Large intestine (tissue), 3 donors: ENCODE measurements around the gene SMPX. TPM values are rescaled to one million over a fixed set of nuclear protein-coding genes. Genes with fewer than 3 reads are reported as not detected.

Experiments
- DNase-seq, 2 donors: peaks; one replicate each; pipeline versions ENCODE4 v3.0.0 to v3.0.0-alpha.2; 2013
- H3K27ac ChIP-seq: one replicate; pipeline ENCODE4 v1.5.1; 2013; ENCODE audit warnings: low read length
- H3K27me3 ChIP-seq: 2 replicates; pipeline ENCODE4 v1.6.1; 2013; ENCODE audit warnings: low read length; ENCODE audit not compliant: control insufficient read depth, insufficient read depth
- H3K36me3 ChIP-seq: 2 replicates; pipeline ENCODE4 v1.6.1; 2013; ENCODE audit warnings: low read length; ENCODE audit not compliant: control insufficient read depth, insufficient read depth
- H3K4me1 ChIP-seq: one replicate; pipeline ENCODE4 v1.6.1; 2013; ENCODE audit warnings: low read length; ENCODE audit not compliant: control insufficient read depth, insufficient read depth
- H3K4me3 ChIP-seq: one replicate; pipeline ENCODE4 v1.5.1; 2013; ENCODE audit warnings: low read length
- H3K9me3 ChIP-seq: one replicate; pipeline ENCODE4 v1.6.1; 2013; ENCODE audit warnings: mild to moderate bottlenecking, low read depth, low read length, moderate library complexity; ENCODE audit not compliant: control insufficient read depth
- WGBS: methylation state at CpG from one replicate; pipeline ENCODE4 v1.1.5; 2013; ENCODE audit warnings: low lambda C conversion rate; ENCODE audit not compliant: insufficient coverage; 5-methylcytosine and 5-hydroxymethylcytosine counted together
- polyA plus RNA-seq: library from polyadenylated mRNA; unstranded; fragments of 120-200 nt; gene quantifications from one replicate; pipeline ENCODE4 v1.2.1, GENCODE V29; 2013

The SMPX gene
- polyA plus RNA-seq, 1 donor: 4.9 TPM

DNA sequence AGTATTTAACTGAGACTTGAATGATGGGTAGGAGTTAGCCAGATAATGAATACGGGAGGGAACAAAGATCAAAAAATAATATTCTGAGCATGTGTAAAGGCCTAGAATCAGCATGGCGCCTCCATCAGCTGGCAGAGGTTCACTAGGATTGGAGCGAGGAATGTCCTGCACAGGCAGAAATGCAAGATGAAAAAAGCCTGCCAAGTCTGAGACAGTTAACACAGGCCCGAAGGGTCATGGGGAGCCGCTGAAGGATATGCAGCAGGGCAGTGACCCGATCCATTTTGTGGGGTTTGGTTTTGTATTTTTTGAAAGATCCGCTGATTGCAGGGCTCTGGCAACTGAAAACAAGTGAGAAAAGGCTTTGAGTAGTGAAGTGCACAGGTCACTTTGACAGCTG, 40.1 kb downstream of the SMPX start:
- Histone ChIP-seq H3K36me3 (no peaks in the 10 kb centered on the region), H3K4me1 (no peaks in the 10 kb centered on the region)
- WGBS: no CpG with 5 or more reads among the region's 7 CpGs

DNA sequence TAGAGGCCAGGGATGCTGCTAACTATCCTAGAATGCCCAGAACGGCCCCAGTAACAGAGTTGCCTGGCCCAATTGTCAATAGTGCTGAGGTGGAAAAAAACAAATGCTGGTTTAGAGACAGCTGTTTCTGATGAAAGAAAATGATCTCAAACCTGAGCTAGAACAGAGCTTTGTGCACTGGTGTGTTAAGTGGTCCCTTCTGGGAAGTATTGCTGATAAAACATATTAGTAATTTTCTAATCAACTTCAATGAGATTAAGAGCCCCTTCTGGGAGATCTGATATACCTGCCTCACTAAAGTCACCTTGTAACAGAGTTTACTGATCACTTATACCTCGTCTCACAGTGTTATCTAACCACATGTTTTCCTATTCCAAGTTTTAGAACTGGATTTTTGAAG, 42.1 kb downstream of the SMPX start:
- DNase-seq: no peak
- Histone ChIP-seq H3K36me3 (no peaks in the 10 kb centered on the region), H3K27ac (no peak overlapping the region), H3K4me3 (no peak overlapping the region), H3K9me3 (no peaks in the 10 kb centered on the region), H3K27me3 (no peaks in the 10 kb centered on the region), H3K4me1 (no peaks in the 10 kb centered on the region)
- WGBS: no CpG with 5 or more reads among the region's 2 CpGs

More for the DNA sequence above, 40.1 kb downstream of the SMPX start:
- H3K9me3 ChIP-seq: no peaks in the 10 kb centered on the region
- H3K4me3 ChIP-seq: no peak overlapping the region
- DNase-seq: no peak
- no peaks in the 10 kb centered on the region for H3K27me3 ChIP-seq
- no peak overlapping the region for H3K27ac ChIP-seq

DNA sequence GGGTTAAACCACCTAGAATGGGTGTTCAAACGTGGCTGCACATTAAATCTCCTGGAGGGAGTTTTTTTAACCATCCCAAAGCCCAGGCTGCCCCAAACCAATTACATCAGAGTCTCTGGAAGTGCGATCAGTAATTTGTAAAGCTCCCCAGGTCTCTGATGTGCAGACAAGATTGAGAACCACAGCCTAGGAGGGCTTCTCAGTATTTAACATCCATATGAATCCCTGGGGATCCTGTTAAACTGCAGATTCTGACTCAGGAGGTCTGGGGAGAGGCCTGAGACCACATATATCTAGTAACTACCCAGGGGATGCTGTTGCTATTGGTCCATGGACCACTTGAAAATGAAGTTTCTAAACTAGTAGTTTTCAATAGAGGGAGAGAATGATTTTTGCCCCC, 42.6 kb downstream of the SMPX start:
- no peak for DNase-seq
- no peaks in the 10 kb centered on the region for H3K36me3 ChIP-seq
- WGBS: no CpG with 5 or more reads among the region's 2 CpGs
- no peak overlapping the region for H3K27ac ChIP-seq
- H3K9me3 ChIP-seq: no peaks in the 10 kb centered on the region
- H3K27me3 ChIP-seq: no peaks in the 10 kb centered on the region
- H3K4me3 ChIP-seq: no peak overlapping the region
- H3K4me1 ChIP-seq: no peaks in the 10 kb centered on the region

DNA sequence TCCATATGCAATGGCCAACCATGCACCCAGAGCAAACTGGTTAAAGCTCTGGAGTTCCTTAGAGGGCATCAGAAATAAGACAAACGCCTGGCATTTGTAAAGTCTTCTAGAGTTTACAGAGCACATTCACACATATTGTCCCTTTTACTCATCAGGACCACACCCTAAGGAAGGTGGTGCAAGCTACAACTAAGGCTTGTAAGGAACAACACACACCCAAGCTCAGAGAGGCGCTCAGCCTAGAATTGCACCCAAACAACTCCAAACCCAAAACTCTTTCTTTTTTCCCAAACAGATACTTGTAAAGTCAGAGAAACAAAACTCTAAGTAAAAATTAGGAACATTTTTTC, 46.1 kb downstream of the SMPX start:
- Histone ChIP-seq H3K36me3 (no peaks in the 10 kb centered on the region), H3K27ac (no peak overlapping the region)
- no CpG with 5 or more reads among the region's 2 CpGs for WGBS

DNA sequence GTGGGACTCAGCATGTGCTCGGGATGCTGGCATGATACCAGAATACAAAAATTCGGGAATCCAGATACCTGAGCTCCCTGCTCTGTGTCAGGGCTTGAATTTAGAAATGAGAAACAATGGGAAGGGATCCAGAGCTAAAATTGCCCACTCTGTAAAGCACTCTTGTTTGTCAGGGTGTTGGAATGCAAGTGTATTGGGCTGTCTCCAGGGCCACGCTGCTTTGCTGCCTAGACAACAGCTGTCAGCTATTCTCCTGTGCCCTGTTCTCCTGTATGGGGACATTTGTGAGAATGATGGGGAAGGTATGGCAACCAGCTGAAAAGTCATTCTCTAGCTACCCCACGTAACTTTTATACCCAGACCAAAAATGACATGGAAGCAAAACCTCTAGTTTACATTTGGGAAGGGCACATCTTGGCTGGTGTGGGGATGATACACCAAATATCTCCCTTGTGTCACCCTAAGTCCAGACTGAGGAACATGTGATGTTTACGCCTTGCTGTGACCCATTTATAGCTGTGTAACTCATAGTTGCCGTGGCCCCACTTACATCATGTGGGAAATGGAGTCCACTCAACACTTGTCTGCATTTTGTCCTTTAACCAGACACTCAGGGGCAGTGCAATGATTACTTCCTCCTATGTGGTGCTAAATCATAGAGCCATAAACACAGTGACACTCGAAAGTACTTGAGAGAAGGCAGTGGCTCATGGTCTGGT, 46.6 kb downstream of the SMPX start:
- no peak for DNase-seq
- Histone ChIP-seq H3K4me3 (no peak overlapping the region), H3K9me3 (no peaks in the 10 kb centered on the region), H3K36me3 (no peaks in the 10 kb centered on the region), H3K4me1 (no peaks in the 10 kb centered on the region), H3K27ac (no peak overlapping the region), H3K27me3 (no peaks in the 10 kb centered on the region)
- WGBS: no CpG with 5 or more reads among the region's 7 CpGs

More for the DNA sequence above, 46.1 kb downstream of the SMPX start:
- Histone ChIP-seq H3K4me3 (no peak overlapping the region), H3K4me1 (no peaks in the 10 kb centered on the region), H3K27me3 (no peaks in the 10 kb centered on the region), H3K9me3 (no peaks in the 10 kb centered on the region)
- no peak for DNase-seq

DNA sequence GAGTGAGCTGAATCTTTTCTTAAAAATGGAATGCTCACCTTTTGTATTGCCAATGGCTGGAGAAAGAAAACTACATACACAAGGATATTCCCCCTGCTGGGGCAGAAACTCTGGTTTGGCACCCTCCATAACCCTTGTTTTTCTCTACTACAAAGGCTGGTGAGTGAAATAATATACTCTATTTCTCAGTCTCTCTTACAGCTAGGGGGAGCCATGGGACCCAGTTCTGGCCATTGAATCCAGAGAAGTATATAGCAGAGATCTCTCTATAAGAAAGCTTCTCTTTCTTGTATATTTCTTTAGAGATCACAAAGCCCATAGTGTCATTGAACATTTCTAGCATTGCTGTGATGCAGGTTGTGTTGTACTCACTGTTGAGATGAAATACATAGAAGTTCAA, 49.8 kb downstream of the SMPX start:
- Histone ChIP-seq H3K27ac (no peak overlapping the region), H3K4me1 (no peaks in the 10 kb centered on the region), H3K4me3 (no peak overlapping the region), H3K9me3 (no peaks in the 10 kb centered on the region), H3K27me3 (no peaks in the 10 kb centered on the region), H3K36me3 (no peaks in the 10 kb centered on the region)
- DNase-seq: no peak

DNA sequence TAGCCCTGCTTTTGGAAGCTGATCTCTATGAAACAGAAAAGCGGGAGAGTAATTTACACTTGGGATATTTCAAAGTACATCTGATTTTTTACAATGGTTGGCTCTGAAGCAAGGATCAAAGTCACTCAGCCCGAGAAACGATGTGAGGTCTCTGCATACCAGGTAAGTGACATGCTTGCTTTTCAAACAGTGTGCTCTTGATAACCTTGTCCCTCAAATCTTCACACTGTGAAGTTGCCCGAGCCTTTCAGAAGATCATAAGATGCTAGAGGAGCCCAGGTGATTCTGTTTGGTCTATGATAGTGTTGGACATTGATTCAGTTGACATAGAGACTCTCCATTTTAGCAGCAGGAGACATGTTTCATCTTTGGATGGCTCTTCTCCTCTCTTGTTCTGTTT, 52.7 kb downstream of the SMPX start:
- DNase-seq: peak in 1 of 2 donors; percentile 2
- H3K36me3 ChIP-seq: no peaks in the 10 kb centered on the region
- H3K27ac ChIP-seq: no peak overlapping the region
- H3K9me3 ChIP-seq: no peaks in the 10 kb centered on the region
- WGBS: no CpG with 5 or more reads among the region's 4 CpGs
- no peak overlapping the region for H3K4me3 ChIP-seq
- H3K27me3 ChIP-seq: no peaks in the 10 kb centered on the region
- no peaks in the 10 kb centered on the region for H3K4me1 ChIP-seq

DNA sequence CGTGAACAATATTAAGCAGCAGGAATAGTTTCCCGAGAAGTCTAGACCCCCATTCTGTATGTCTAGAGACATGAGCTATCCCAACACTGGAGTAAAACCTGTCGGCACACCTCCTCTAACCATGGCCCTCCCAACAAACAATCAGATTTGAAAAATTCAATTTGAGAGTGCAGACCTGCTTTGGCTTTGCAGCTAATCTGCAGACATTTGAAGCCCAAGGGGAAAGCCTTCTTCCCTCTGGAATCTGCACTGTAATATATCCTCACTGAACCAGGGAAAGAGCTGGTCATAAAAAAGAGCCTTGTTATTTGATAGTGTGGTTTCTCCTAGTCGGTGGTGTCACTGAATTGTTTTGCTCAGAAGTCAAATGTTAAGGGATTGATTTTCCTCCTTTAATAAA, 55.2 kb downstream of the SMPX start:
- Histone ChIP-seq H3K27me3 (no peaks in the 10 kb centered on the region), H3K36me3 (no peaks in the 10 kb centered on the region), H3K9me3 (no peaks in the 10 kb centered on the region), H3K27ac (no peak overlapping the region), H3K4me1 (no peaks in the 10 kb centered on the region), H3K4me3 (no peak overlapping the region)
- no peak for DNase-seq
- WGBS: no CpG with 5 or more reads among the region's 4 CpGs

DNA sequence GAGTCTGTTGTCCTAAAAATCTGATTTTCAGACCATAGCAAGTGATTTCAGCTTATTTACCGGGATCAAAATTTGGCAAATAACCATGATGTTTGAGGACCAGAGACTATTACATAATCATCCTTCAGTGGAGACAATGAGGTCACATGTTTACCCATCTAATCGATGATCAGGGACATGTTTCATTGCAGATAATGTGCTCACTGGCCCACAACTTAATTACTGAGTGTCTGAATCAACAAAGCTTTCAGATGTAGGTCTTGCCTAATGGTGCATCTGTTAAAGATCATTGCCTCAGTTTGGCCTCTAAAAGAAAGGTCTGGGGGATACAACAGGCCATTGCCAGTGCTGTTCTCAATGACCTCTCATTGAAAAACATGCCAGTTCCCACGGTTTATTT, 56.9 kb downstream of the SMPX start:
- no peaks in the 10 kb centered on the region for H3K27me3 ChIP-seq
- no peak overlapping the region for H3K4me3 ChIP-seq
- no peaks in the 10 kb centered on the region for H3K36me3 ChIP-seq
- H3K27ac ChIP-seq: no peak overlapping the region
- no peak for DNase-seq
- H3K4me1 ChIP-seq: no peaks in the 10 kb centered on the region
- H3K9me3 ChIP-seq: no peaks in the 10 kb centered on the region
- no CpG with 5 or more reads among the region's 3 CpGs for WGBS

DNA sequence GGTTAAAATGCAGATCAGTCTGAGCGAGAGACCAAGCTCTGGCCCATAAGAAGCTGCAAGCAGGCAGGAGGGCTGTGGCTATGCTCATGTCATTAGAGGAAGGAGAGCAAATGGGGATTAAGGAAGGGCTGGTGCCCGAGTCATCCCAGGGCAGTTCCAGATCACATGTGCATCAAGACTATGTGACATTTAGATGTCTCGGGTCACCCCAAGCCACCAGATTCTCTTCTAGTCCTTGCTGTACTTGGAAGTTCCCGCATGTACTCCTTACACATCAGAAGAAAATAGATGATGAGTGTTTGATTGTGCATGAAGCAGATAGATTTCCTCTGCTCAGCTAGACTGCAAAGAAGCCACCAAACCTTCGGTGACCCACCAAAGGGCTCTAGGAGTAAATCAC, 57.6 kb downstream of the SMPX start:
- no peak overlapping the region for H3K4me3 ChIP-seq
- H3K36me3 ChIP-seq: no peaks in the 10 kb centered on the region
- no peak for DNase-seq
- H3K4me1 ChIP-seq: no peaks in the 10 kb centered on the region
- H3K27me3 ChIP-seq: no peaks in the 10 kb centered on the region
- no peaks in the 10 kb centered on the region for H3K9me3 ChIP-seq
- H3K27ac ChIP-seq: no peak overlapping the region
- no CpG with 5 or more reads among the region's 5 CpGs for WGBS

DNA sequence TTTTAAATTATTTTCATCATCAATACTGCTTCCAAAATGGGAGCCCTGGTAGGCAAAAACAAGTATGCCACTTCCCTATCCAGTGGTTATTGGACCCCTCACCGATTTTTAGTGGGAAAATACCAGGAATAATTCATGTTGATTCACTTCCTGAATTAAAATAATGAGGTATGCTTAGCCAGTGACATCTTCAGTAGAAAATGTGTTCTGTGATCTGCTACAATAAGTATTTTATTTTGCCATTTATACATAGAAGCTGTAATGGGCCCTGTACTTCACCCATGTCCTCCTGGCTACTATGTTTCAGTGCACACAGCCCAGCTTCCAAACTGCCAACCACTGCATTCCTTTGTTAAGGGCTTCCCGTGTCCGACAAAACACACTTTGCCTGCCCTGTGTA, 58.8 kb downstream of the SMPX start:
- no CpG with 5 or more reads among the region's 3 CpGs for WGBS
- Histone ChIP-seq H3K27me3 (no peaks in the 10 kb centered on the region), H3K27ac (no peak overlapping the region), H3K36me3 (no peaks in the 10 kb centered on the region), H3K4me3 (no peak overlapping the region), H3K9me3 (no peaks in the 10 kb centered on the region), H3K4me1 (no peaks in the 10 kb centered on the region)
- no peak for DNase-seq
